ENCODE data around the gene PDLIM5.

PDLIM5 gene

DNA sequence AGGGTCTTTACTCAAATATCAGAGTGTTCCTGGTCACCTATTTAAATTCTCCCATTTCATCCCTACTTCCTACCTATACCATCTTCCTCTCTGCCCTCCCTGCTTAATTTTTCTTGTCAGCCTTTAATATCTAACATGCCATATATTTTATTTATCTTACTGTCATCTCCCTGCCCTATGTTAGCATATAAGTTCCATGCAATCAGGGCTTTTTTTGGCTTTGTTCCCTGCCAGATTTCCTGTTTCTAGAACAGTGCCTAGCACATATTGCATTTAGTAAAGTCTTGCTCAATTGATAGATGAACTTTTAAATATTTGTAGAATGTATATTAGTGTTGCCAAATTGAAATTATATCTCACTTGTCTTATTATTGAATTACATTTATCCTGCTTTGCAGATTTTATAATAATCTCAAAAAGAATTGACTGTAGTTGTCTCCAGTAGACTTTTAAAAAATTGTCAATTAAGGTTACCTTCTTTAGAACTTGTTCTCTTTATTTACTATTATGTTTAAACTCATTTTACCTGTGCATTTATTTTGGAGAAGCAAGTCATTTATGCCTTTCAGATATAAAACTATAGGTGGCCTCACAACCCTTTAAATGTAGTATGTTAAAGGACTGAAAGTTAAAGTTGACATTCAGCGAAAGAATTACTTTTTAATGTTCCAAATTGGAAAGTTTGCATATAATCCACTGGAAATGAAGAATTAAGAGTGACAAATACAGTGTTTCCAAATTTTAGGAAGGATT is 197.8 kb downstream of the PDLIM5 start:
- no peak overlapping the region for H3K4me3 ChIP-seq (ENCODE audit: low read depth, low read length)
- TF ChIP-seq, protein P1, sequence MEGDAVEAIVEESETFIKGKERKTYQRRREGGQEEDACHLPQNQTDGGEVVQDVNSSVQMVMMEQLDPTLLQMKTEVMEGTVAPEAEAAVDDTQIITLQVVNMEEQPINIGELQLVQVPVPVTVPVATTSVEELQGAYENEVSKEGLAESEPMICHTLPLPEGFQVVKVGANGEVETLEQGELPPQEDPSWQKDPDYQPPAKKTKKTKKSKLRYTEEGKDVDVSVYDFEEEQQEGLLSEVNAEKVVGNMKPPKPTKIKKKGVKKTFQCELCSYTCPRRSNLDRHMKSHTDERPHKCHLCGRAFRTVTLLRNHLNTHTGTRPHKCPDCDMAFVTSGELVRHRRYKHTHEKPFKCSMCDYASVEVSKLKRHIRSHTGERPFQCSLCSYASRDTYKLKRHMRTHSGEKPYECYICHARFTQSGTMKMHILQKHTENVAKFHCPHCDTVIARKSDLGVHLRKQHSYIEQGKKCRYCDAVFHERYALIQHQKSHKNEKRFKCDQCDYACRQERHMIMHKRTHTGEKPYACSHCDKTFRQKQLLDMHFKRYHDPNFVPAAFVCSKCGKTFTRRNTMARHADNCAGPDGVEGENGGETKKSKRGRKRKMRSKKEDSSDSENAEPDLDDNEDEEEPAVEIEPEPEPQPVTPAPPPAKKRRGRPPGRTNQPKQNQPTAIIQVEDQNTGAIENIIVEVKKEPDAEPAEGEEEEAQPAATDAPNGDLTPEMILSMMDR (IDR thresholded peaks at IDR 0.05; ENCODE audit: low read depth, low read length, missing control alignments): no peak
- in situ Hi-C loops (cut with HindIII; ENCODE audit: low sequenced_read_pairs): no loop called here
- DNase-seq (ENCODE audit: low read depth): peak; percentile 16

DNA sequence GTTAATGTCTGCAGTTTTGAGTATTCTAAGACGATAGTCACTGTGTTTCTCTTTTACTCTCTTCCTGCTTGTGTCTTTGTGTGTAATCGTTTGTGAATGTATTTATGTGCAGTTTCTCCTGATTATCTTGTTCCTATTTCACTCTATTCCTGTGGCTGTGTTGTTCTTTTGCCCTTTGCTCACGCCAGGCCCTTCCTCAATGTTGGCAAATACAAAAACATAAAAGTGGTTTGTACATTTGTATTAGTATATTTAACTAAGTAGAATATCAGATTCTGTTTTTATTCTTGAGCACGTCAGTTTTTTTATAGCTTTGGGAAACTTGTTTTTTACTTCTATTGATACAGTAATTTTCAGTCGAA is 198.4 kb downstream of the PDLIM5 start:
- in situ Hi-C loops (cut with HindIII; ENCODE audit: low sequenced_read_pairs): no loop called here
- TF ChIP-seq, protein P1 (IDR thresholded peaks at IDR 0.05; ENCODE audit: low read depth, low read length, missing control alignments): no peak
- DNase-seq (ENCODE audit: low read depth): no peak
- no peak overlapping the region for H3K4me3 ChIP-seq (ENCODE audit: low read depth, low read length)

DNA sequence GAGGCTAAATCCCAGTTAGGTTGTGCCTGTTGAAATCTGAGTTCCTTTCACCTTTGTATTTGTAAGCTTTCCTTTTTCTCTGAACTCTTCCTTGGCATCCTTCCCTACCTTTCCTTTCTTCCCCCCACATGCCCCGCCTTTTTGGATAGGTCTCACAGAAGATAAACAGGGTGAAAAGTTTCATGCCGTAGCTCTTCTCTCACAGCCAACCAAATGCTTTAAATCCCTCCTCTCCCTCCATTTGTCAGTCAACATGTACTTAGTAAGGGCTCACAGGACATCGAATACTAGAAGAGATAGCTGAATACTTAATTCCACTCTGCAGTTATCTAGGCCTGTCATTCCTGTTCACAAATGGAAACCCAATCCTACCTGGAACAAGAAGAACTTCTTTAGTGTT is 198.9 kb downstream of the PDLIM5 start:
- no peak overlapping the region for H3K4me3 ChIP-seq (ENCODE audit: low read depth, low read length)
- no peak for DNase-seq (ENCODE audit: low read depth)
- in situ Hi-C loops (cut with HindIII; ENCODE audit: low sequenced_read_pairs): no loop called here
- TF ChIP-seq, protein P1 (IDR thresholded peaks at IDR 0.05; ENCODE audit: low read depth, low read length, missing control alignments): no peak

DNA sequence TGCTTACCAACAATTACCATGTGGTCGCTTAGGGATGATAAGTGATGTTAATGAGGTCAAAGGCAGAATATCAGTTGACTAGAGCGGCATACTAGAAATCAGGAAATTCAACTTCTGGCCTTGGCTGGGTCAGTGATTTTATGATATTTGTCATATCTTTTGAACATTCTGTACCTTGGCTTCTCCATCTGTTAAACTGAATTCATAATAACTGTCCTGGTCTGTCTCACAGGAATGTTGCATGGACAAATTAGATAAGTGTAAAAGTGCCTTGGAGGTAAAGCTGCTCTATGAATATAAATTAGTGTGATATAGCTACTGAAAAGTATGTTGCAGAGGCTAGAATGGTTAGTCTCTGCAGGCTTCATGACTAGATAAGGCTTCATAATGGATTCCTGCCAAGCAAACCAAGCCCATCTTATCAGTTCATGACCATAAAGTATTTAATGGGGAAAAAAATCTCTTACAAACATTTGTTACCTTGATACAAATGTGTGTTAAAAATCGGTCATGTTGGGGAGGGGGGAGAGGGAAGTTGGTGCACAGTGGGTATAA is 201.4 kb downstream of the PDLIM5 start:
- TF ChIP-seq, protein P1 (IDR thresholded peaks at IDR 0.05; ENCODE audit: low read depth, low read length, missing control alignments): no peak
- DNase-seq (ENCODE audit: low read depth): no peak
- in situ Hi-C loops (cut with HindIII; ENCODE audit: low sequenced_read_pairs): no loop called here
- H3K4me3 ChIP-seq (ENCODE audit: low read depth, low read length): no peak overlapping the region

DNA sequence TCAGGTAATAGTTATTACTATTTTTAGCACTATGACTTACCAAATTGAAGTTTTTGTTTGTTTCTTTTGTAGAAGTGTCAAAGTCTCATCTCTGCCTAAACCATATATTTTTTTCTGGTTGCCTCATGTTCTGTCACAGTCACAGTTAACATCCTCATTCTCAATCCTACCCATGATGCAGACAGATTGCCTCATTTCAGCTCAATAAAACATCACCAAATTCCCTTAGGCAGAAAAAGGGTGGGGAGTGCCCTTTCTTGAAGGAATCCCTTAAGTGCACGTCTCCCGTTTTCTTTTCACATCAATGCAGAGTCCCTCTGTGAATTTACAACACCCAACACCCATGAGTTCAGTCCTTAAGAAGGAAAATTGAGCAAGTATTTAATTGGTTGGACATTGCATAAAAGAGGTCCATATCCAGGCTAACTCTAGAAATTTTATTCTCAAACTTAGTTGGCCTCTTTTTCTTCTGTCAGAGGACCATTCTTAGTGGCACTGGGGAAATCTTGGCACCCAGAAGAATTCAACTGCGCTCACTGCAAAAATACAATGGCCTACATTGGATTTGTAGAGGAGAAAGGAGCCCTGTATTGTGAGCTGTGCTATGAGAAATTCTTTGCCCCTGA is 202.4 kb downstream of the PDLIM5 start:
- no peak for DNase-seq (ENCODE audit: low read depth)
- in situ Hi-C loops (cut with HindIII; ENCODE audit: low sequenced_read_pairs): no loop called here
- TF ChIP-seq, protein P1 (IDR thresholded peaks at IDR 0.05; ENCODE audit: low read depth, low read length, missing control alignments): no peak
- H3K4me3 ChIP-seq (ENCODE audit: low read depth, low read length): no peak overlapping the region

DNA sequence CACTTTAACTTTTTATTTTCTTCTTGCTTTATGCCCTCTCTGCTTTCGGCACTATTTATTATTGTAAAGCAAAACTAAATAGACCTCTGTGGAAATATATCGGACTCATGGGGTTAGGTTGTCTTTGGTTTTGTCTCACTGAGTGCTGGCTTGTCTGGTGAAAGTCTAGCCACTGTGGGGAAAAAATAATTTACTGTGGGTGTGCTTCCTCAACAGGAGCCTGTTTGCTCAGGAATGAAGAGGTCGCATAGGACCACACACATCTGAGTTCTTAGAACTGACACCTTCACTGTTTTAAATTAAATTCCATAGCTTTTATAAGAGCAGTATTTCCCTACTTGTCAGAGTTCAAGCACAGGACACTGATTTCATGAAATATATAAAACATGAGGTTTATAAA is 203.0 kb downstream of the PDLIM5 start:
- H3K4me3 ChIP-seq (ENCODE audit: low read depth, low read length): no peak overlapping the region
- TF ChIP-seq, protein P1 (IDR thresholded peaks at IDR 0.05; ENCODE audit: low read depth, low read length, missing control alignments): no peak
- no peak for DNase-seq (ENCODE audit: low read depth)
- in situ Hi-C loops (cut with HindIII; ENCODE audit: low sequenced_read_pairs): no loop called here
